ENCODE data around the gene NDUFC2. TPM values are rescaled to one million over a fixed set of nuclear protein-coding genes. Genes with fewer than 3 reads are reported as not detected.

NDUFC2 gene
- total RNA-seq, 2 donors from 2014 or later, result 174 to 187 TPM

- ATAC-seq (peak in 1 of 2 donors; percentile 32), DNase-seq (ENCODE audit: low spot score) (no peak)
- H3K27me3 Mint-ChIP-seq, result peaks cover 15 to 19% of the 10 kb centered on the region in 2 donors
- no peak within 1 kb of the TSS for H3K4me3 Mint-ChIP-seq
- H3K27ac Mint-ChIP-seq, result no peak within 1 kb of the TSS
- no peaks in the 10 kb centered on the region for H3K9me3 Mint-ChIP-seq
- peaks cover 6 to 7% of the 10 kb centered on the region in 2 donors for H3K4me1 Mint-ChIP-seq (ENCODE audit: low read depth in 2 of 2)
- no peaks in the 10 kb centered on the region for H3K36me3 Mint-ChIP-seq
These were observed 57.0 kb downstream of the NDUFC2 start, which contains the start of gene KCTD14 for GRCh38 chr11:78022397-78023396. Gene KCTD14 (minus strand): TSS chr11:78023276. CDS start chr11:78023249, 27 bp downstream.

- no peak overlapping the region for H3K4me3 Mint-ChIP-seq
- no peak for ATAC-seq
- no peak for DNase-seq (ENCODE audit: low spot score)
- peaks cover 15 to 19% of the 10 kb centered on the region in 2 donors for H3K27me3 Mint-ChIP-seq
- no peaks in the 10 kb centered on the region for H3K36me3 Mint-ChIP-seq
- H3K9me3 Mint-ChIP-seq, result no peaks in the 10 kb centered on the region
- H3K4me1 Mint-ChIP-seq (ENCODE audit: low read depth in 2 of 2), result peaks cover 6 to 7% of the 10 kb centered on the region in 2 donors
- no peak overlapping the region for H3K27ac Mint-ChIP-seq
These were observed 58.1 kb downstream of the NDUFC2 start for GRCh38 chr11:78021611-78022010.

- Mint-ChIP-seq H3K36me3 (no peaks in the 10 kb centered on the region), H3K27ac (no peak overlapping the region)
These were observed 59.4 kb downstream of the NDUFC2 start for GRCh38 chr11:78020246-78020645.

GRCh38 chr11:78019808-78020207 lies 59.9 kb downstream of the NDUFC2 start:
- DNase-seq (ENCODE audit: low spot score) (no peak), ATAC-seq (no peak)
- H3K4me1 Mint-ChIP-seq (ENCODE audit: low read depth in 2 of 2), result peaks cover 6 to 7% of the 10 kb centered on the region in 2 donors
- peaks cover 15 to 19% of the 10 kb centered on the region in 2 donors for H3K27me3 Mint-ChIP-seq
- H3K27ac Mint-ChIP-seq, result no peak overlapping the region
- H3K9me3 Mint-ChIP-seq, result no peaks in the 10 kb centered on the region
- H3K4me3 Mint-ChIP-seq, result no peak overlapping the region
- no peaks in the 10 kb centered on the region for H3K36me3 Mint-ChIP-seq

More at GRCh38 chr11:78020246-78020645, 59.4 kb downstream of the NDUFC2 start:
- no peaks in the 10 kb centered on the region for H3K9me3 Mint-ChIP-seq
- peaks cover 15 to 19% of the 10 kb centered on the region in 2 donors for H3K27me3 Mint-ChIP-seq
- DNase-seq (ENCODE audit: low spot score) (no peak), ATAC-seq (no peak)
- H3K4me1 Mint-ChIP-seq (ENCODE audit: low read depth in 2 of 2), result peaks cover 6 to 7% of the 10 kb centered on the region in 2 donors
- H3K4me3 Mint-ChIP-seq, result no peak overlapping the region

Other genes with a start within 250 kb of the NDUFC2 start
- gene INTS4, start 85.2 kb downstream of the NDUFC2 start, total RNA-seq, result 10 to 100 TPM; 67.2 to 85.1 TPM
- gene KCTD14, start 56.6 kb downstream of the NDUFC2 start, total RNA-seq, result under 1 TPM; 0.29 to 0.45 TPM
- gene THRSP, start 16.0 kb downstream of the NDUFC2 start, total RNA-seq, result not detected
- gene ALG8, start 59.8 kb upstream of the NDUFC2 start, total RNA-seq, result 10 to 100 TPM; 52.3 to 87.2 TPM
- 1 to 10 TPM; 3.6 to 9.4 TPM for gene KCTD21, start 108.8 kb upstream of the NDUFC2 start, total RNA-seq
- 1 to 10 TPM; 7.2 to 7.9 TPM for gene USP35, start 109.1 kb upstream of the NDUFC2 start, total RNA-seq